Measurements from ENCODE around the gene TNF. TPM values are rescaled to one million over a fixed set of nuclear protein-coding genes. Genes with fewer than 3 reads are reported as not detected.

The TNF gene
- total and polyA plus RNA-seq, 2 of the 13 experiments (the other 11 are each of a cell fraction or from before 2014, with no cell fraction given) = not detected

- TF ChIP-seq ZNF281 (CRISPR knock-in tag; IDR thresholded peaks at IDR 0.05; ENCODE audit: borderline replicate concordance) = peak; percentile 53; the same call in 1 of the 2 replicates
- TF ChIP-seq ZNF615 (CRISPR knock-in tag; IDR thresholded peaks at IDR 0.05; ENCODE audit: borderline replicate concordance) = 0 out of 2 replicates have a peak, but pooled peaks have one; percentile 62
- peak; percentile 84; the same call in 1 of the 2 replicates for TF ChIP-seq MIXL1 (CRISPR knock-in tag; IDR thresholded peaks at IDR 0.05)
- TF ChIP-seq ZNF280B (CRISPR knock-in tag; IDR thresholded peaks at IDR 0.05; ENCODE audit: borderline replicate concordance) = peak; percentile 41; the same call in 1 of the 2 replicates
- TF ChIP-seq NKX3-1 (CRISPR knock-in tag; IDR thresholded peaks at IDR 0.05) = peak; percentile 22; the same call in 1 of the 2 replicates
- peak; percentile 43; the same call in 1 of the 2 replicates for TF ChIP-seq SIN3A (IDR thresholded peaks at IDR 0.05; ENCODE audit: borderline replicate concordance, low read depth, low read length)
- TF ChIP-seq KLF16 (CRISPR knock-in tag; IDR thresholded peaks at IDR 0.05) = peak in 1 of 2 experiments; percentile 63; a peak in 2 of 4 replicates
- 0 out of 2 replicates have a peak, but pooled peaks have one; percentile 26 for TF ChIP-seq IRX3 (CRISPR knock-in tag; IDR thresholded peaks at IDR 0.05; ENCODE audit: borderline replicate concordance, low read depth)
- TF ChIP-seq ZBTB7B (CRISPR knock-in tag; IDR thresholded peaks at IDR 0.05) = peak; percentile 82; the same call in 1 of the 2 replicates
- TF ChIP-seq HOXA9 (CRISPR knock-in tag; IDR thresholded peaks at IDR 0.05; ENCODE audit: borderline replicate concordance) = no peak
- TF ChIP-seq SP5 (CRISPR knock-in tag; IDR thresholded peaks at IDR 0.05; ENCODE audit: borderline replicate concordance, low read depth) = 0 out of 2 replicates have a peak, but pooled peaks have one; percentile 11
- no peak for TF ChIP-seq FOXM1 (CRISPR knock-in tag; IDR thresholded peaks at IDR 0.05)
- peak; percentile 5 for TF ChIP-seq HNRNPK (IDR thresholded peaks at IDR 0.05; ENCODE audit: low read depth, low read length, poor library complexity, severe bottlenecking)
- TF ChIP-seq ZXDC (CRISPR knock-in tag; IDR thresholded peaks at IDR 0.05) = 0 out of 2 replicates have a peak, but pooled peaks have one; percentile 60
- TF ChIP-seq PAXIP1 (CRISPR knock-in tag; conservative IDR thresholded peaks at IDR 0.05) = peak; percentile 64; the same call in 1 of the 2 replicates
Measured at GRCh38 chr6:31529329-31530150, 45.8 kb upstream of the TNF start (continued).
